Uterus (tissue), 2 donors: ENCODE results near the gene EXOC4.

Source experiments
- POLR2A ChIP-seq, 2 donors: fragments of 450-650 bp; IDR thresholded peaks; one replicate each; pipeline ENCODE4 v1.6.1; 2016; ENCODE audit warnings: antibody characterized with exemption in 2 of 2, mild to moderate bottlenecking in 1 of 2, moderate library complexity in 1 of 2
- TF ChIP-seq, protein P1 (sequence below), 4 experiments: fragments of 200-600 bp in 2 of 4; fragments of 450-650 bp in 2 of 4; sonication (generic) in 2 of 4; IDR thresholded peaks; one replicate each; pipeline ENCODE4 v1.5.1; 2016 to 2019; ENCODE audit warnings: antibody characterized with exemption in 4 of 4, mild to moderate bottlenecking in 2 of 4, moderate library complexity in 1 of 4

DNA sequence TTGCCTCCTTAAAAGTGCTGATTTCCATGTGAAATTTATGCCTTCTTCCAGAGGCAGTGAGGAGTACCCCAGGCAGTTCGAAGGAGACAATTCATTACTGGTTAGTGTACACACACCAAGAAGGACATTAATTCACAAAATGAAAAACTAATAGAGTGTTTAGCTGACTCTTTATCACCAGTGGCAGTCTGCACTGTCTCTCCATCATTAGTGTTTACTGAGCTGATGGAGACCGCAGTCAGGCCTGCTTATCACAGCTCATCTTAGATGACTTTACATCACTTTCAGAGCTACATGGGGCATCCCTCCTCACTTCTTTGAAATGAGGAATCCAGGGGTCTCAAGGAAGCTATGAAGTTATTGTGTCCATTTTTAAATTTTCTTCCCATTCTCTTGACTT is 718.7 kb downstream of the EXOC4 start:
- TF ChIP-seq, protein P1, sequence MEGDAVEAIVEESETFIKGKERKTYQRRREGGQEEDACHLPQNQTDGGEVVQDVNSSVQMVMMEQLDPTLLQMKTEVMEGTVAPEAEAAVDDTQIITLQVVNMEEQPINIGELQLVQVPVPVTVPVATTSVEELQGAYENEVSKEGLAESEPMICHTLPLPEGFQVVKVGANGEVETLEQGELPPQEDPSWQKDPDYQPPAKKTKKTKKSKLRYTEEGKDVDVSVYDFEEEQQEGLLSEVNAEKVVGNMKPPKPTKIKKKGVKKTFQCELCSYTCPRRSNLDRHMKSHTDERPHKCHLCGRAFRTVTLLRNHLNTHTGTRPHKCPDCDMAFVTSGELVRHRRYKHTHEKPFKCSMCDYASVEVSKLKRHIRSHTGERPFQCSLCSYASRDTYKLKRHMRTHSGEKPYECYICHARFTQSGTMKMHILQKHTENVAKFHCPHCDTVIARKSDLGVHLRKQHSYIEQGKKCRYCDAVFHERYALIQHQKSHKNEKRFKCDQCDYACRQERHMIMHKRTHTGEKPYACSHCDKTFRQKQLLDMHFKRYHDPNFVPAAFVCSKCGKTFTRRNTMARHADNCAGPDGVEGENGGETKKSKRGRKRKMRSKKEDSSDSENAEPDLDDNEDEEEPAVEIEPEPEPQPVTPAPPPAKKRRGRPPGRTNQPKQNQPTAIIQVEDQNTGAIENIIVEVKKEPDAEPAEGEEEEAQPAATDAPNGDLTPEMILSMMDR (IDR thresholded peaks at IDR 0.05): no peak
- TF ChIP-seq POLR2A (IDR thresholded peaks at IDR 0.05): no peak
